GM18868 (cell line): ENCODE measurements around the gene AGTPBP1.

ENCODE experiments used
- ATAC-seq: cut with Tn5 transposase; IDR thresholded peaks from one replicate; pipeline ENCODE4 v1.9.1; 2021; ENCODE audit warnings: mild to moderate bottlenecking, moderate library complexity; ENCODE audit not compliant: unreplicated experiment

Gene AGTPBP1

DNA sequence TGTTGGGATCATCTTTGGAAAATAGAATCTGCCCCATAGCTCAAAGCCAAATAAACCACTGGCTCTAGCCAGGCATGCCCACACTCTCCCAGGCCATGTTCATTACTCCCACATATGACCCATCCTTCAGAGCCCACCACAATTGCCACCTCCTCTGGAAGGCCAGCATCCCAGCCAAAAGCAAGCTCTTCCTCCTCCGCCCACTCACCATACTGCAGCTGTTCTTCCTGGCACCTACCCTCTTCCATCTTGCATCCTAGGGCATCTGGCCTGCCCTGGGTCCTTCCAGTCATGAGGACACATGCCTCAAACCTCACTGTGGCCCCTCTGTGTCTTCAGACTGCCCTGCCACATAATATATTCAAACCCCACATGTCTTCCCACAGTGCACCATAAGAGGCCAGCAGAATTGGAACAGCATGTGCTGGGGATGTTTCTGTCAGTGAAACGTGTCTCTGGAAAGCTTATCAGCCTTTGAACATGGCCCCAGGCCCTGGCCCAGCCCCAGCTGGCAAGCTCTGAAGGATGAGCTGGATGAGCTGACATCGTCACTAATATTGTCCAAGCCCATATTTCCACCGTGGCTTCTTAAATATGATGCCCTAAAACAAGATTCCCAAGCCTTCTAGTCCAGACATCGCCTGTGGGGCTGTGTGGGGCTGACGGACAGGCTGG is 230.8 kb downstream of the AGTPBP1 start:
- ATAC-seq: no peak

- no peak for ATAC-seq
These were observed 233.1 kb downstream of the AGTPBP1 start for GRCh38 chr9:85508616-85509015.

DNA sequence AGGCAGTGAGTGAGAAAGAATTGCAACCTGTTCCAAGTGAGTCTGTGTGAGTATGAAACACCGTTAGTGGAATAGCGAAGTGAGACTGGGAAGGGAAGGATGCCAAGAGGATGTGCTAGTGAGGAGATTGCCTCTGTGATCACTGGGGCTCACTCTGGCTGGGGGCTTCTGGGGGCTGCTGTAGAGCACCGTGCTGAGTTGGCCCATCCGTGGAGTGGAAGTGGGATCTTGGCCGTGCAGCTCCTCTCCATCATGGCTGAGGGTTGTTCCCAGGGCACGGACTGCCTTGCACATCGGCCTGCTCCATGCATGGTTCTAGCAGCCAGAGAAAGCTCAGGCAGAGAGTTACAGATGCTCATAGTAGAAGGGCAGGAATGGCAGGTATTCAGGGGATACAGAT is 236.1 kb downstream of the AGTPBP1 start:
- ATAC-seq: no peak

- ATAC-seq: no peak
These were observed 238.7 kb downstream of the AGTPBP1 start for GRCh38 chr9:85502815-85503655.

DNA sequence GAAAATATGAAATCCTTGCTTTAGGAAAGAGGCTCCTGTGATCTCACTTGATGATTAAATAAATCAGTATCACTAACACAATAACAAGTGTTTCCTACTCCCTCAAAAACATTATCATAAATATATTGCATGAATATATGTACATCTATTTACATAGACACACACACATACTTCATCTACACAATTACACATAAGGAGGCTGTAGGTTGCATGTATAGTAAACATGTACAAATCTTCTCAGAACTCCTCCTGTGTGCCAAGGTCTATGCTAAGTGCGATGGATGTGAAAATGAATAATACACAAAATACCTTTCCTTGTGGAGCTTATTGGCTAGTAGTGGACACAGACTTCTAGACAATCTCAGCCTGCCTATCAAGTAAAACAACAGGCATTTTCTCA is 239.9 kb downstream of the AGTPBP1 start:
- no peak for ATAC-seq

DNA sequence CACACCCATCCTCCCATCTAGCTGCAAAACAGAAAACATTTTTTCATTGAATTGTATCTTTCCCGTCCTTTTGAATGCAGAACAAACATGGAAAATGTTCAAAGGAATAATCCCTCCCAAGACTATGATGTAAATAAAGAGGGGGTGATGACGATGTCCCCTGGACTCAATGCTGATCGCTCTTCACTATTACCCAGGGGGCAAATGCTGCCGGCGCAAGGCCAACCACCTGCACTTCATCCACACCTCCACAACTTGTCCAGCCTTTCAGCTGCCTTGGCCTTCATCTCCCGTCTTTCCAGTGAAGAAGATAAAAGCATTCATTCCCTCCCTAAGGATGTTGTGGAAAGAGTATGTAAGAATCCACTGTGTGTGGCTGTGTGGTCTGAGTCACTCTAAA is 240.3 kb downstream of the AGTPBP1 start:
- no peak for ATAC-seq
